Astrocyte of the spinal cord (primary cell): ENCODE data around the gene HS2ST1.

Source experiments
- DNase-seq: peaks from one replicate; pipeline ENCODE4 v3.0.0; 2011; ENCODE audit warnings: low read depth, low spot score
- H3K4me3 ChIP-seq: 2 replicates; pipeline ENCODE4 v1.5.1; 2011; ENCODE audit warnings: low read depth, mild to moderate bottlenecking, low read length, moderate library complexity
- in situ Hi-C: cut with HindIII; loops from 2 replicates; pipeline ENCODE4 v1.10.0; 2017; ENCODE audit warnings: low sequenced_read_pairs
- TF ChIP-seq, protein P1 (sequence below): IDR thresholded peaks from 2 replicates; pipeline ENCODE4 v1.5.1; 2012; ENCODE audit warnings: low read depth, mild to moderate bottlenecking, low read length, inconsistent platforms

The HS2ST1 gene

DNA sequence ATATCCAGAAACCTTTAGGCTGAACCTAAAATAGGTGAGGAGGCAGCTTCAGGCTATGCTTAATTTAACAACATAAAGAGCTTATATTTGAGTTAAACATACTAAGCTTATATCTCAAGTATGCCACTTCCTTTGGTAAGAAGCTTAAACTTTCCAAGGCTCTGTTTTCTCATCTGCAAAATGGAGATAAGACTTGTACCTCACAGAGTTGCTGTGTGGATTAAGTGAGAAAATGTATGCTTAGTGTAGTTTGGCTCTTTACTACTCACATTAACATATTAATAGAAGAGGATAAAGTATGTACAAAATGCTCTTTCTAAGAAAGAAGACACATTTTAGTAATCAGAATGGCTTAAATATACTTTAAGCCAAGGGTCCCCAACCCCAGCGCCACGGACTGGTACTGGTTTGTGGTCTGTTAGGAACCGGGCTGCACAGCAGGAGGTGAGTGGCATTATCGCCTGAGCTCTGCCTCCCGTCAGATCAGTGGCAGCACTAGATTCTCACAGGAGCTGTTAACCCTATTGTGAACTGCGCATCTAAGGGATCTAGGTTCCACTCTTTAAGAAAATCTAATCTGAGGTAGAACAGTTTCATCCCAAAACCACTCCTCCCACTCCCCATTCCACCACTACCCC lies 77.2 kb downstream of the HS2ST1 start:
- TF ChIP-seq, protein P1, sequence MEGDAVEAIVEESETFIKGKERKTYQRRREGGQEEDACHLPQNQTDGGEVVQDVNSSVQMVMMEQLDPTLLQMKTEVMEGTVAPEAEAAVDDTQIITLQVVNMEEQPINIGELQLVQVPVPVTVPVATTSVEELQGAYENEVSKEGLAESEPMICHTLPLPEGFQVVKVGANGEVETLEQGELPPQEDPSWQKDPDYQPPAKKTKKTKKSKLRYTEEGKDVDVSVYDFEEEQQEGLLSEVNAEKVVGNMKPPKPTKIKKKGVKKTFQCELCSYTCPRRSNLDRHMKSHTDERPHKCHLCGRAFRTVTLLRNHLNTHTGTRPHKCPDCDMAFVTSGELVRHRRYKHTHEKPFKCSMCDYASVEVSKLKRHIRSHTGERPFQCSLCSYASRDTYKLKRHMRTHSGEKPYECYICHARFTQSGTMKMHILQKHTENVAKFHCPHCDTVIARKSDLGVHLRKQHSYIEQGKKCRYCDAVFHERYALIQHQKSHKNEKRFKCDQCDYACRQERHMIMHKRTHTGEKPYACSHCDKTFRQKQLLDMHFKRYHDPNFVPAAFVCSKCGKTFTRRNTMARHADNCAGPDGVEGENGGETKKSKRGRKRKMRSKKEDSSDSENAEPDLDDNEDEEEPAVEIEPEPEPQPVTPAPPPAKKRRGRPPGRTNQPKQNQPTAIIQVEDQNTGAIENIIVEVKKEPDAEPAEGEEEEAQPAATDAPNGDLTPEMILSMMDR = no peak
- DNase-seq = no peak
- no peak overlapping the region for H3K4me3 ChIP-seq
- in situ Hi-C loops = no loop called here

DNA sequence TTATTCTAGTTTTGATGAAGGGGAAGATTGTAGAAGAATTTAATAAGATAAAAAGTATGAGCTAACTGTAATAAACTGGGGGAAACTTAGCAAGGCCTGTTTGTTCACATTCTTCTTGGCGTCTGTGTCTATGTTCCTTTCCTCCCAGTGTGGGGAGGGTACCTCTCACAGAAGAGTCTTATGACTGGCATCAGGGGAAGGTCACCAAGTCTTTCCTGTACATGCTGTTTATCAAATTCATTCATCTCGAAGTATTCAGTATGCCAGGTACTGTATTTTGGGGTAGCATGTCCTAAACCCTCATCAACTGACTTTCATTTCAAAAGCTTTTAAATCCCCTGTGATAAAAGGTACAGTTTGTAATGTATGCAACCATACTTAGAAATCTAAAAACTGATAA lies 78.4 kb downstream of the HS2ST1 start:
- H3K4me3 ChIP-seq = no peak overlapping the region
- TF ChIP-seq, protein P1 = no peak
- DNase-seq = no peak
- in situ Hi-C loops = no loop called here

DNA sequence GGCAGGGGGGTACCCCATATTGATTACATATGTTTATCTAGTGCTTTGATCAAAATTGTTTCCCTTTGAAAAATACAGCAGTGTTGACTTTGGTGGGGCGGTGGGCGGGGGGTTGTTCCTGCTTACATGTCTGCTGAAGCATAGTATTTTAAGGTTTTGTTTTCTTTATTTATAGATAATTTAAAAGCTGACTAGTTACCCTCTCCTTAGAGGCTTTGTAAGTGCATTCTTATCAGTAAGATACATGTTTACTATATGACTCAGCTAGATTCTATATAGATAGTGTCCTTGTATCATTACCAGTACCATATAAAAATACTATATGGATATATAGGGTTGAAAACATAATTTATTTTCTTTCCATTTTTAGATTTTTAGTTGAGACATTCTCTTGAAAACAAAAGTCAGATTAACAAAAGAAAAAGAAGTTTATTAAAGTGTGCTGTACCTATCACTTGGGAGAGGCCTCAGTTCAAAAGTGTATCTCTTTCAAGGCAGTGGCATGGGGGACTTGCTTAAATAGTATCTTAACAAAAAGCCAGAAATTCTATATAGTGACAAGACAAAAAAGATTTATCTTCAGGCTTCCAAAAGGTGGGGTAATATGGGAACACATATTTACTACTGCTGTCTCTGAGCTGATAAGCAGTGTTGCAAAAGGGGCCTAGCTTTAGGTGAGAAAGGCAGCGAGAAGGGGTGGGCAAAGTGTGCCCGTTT lies 79.0 kb downstream of the HS2ST1 start:
- H3K4me3 ChIP-seq = no peak overlapping the region
- no peak for DNase-seq
- in situ Hi-C loops = no loop called here
- TF ChIP-seq, protein P1 = no peak

DNA sequence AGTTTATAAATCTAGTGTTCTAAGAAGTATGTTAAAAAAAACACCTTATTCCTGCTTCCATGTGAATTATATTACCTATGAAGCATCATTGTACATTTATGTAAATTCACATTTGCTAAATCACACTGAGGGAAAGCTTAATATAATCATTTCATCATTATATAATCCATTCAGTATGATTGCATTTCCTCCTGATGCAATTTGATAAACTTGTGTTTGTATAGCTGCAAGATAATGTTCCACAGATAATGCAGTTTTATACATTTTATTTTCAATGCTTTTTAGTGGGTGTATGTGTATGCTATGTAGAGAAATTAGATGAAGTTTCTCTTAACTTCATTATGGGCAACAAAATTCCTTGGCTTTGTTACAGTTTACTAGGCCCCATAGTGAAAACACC lies 79.6 kb downstream of the HS2ST1 start:
- no peak for DNase-seq
- TF ChIP-seq, protein P1 = no peak
- in situ Hi-C loops = no loop called here
- no peak overlapping the region for H3K4me3 ChIP-seq

DNA sequence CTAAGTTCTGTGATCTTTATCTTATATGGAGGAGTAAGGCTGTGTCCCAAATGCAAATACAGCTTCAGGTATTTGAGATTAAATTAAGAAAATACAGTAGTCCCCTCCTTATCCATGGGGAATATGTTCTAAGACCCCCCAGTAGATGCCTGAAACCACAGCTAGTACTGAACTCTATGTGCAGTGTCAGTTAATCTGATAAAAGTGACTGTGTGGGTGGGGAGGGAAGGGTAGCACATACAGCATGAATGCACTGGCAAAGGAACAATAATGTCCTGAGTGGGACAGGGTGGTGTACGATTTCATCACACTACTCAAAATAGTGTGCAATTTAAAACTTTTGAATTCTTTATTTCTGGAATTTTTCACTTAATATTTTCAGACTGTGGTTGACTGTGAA lies 83.1 kb downstream of the HS2ST1 start:
- H3K4me3 ChIP-seq = no peak overlapping the region
- no peak for DNase-seq
- TF ChIP-seq, protein P1 = no peak
- in situ Hi-C loops = no loop called here

DNA sequence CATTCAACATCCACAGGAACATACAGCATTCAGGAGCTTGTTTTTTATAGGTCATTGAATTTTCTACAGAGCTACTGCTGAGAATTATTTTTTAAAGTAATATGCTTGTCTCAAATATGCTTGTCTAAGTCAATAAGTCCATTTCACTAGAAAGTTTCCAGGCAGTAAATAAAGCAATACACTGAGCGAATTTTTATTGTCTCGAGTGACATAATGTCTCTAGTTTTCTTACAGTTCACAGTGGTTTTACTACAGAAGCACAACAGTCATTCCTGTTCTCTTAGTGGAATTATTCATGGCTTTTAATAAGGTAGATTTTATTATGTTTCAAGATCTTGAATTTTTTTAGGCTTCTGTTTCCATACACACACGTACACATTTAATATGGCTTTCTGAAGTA lies 83.8 kb downstream of the HS2ST1 start:
- TF ChIP-seq, protein P1 = no peak

More for the DNA sequence above, 83.8 kb downstream of the HS2ST1 start:
- DNase-seq = no peak
- H3K4me3 ChIP-seq = no peak overlapping the region
- in situ Hi-C loops = no loop called here
